AG08395 (cell line): ENCODE measurements around the gene NHP2.

ENCODE experiments used
- DNase-seq: peaks from one replicate; pipeline ENCODE4 v3.0.0; 2012; ENCODE audit warnings: mixed read lengths, low spot score

NHP2 gene

GRCh38 chr5:178114325-178115135 lies 39.2 kb downstream of the NHP2 start:
- DNase-seq: no peak

DNA sequence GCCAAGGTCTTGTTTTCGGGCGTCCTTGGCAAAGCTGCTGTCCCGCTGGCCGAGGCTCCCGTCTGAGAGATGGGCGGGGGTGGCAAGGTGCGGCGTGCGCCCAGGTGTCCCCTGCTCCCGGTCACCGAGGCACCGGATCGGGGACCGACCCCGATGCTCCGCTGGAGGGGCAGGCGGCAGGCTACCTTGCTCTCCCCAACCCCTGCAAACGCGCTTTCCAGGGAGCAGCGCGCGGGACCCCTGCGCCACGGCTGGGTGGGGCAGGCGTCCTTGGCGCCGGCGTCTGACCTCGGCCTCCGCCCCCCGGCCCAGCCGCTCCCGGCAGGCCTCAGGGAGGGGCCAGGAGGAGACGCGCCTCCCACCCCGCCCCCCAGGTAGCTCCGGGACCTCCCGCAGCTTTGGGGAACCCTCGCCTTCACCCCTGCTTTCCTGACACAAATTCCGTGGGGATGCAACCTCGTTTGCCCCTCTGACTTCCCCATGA lies 39.8 kb downstream of the NHP2 start:
- DNase-seq: no peak

DNA sequence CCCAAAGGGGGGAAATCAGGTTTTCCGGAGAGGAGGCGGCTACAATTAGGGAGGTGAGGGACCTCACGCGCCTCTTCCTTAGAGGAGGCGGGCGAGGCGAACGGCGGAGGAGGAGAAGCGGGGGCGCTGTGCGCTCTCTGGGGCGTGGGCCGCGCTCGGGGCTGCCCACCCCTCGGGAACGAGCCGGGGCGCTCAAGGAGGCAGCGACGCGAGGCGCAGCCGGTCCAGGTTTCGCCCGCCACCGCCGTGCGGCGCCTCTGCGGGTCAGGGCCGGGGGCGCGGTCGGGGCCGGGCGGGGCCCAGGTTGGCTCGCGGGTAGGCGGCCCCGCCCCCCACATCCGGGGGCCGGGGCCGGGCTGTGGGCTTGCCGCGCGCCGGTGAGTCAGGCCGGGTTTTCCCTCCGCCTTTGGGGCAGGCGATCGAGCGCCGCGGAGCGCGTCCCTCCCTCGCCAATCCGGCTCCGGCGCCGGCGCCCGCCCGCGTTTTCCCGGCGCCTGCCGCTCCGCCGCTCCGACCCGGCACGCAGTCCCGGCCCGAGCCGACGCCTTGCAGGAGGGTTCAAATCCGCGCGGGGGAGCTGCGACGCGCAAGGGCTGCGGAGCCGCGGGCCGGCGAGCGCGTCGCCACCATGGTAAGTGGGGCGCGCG lies 40.4 kb downstream of the NHP2 start, which contains the start of gene N4BP3:
TSS of gene N4BP3 (plus strand) at position 392 of the 647 bp plus-strand sequence. CDS start 6,052 bp downstream, outside the sequence.
- peak; percentile 55 for DNase-seq

- no peak for DNase-seq
These were observed 41.1 kb downstream of the NHP2 start for GRCh38 chr5:178112545-178112944.

DNA sequence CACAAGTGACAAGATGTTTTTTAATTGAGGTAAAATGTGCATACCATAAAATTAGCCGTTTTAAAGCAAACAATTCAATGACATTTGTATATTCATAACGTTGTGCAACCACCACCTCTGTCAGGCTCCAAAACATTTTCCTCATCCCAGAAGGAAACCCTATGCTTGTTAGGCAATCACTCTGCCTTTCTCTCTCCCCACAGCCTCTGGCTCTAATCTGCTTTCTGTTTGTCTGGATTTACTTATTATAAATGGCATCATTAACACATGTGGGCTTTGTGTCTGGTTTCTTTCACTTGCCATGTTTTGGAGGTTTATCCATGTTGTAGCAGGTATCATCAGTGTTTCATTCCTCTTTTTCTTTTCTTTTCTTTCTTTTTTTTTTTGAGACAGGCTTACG lies 41.8 kb downstream of the NHP2 start:
- peak; percentile 56 for DNase-seq

DNA sequence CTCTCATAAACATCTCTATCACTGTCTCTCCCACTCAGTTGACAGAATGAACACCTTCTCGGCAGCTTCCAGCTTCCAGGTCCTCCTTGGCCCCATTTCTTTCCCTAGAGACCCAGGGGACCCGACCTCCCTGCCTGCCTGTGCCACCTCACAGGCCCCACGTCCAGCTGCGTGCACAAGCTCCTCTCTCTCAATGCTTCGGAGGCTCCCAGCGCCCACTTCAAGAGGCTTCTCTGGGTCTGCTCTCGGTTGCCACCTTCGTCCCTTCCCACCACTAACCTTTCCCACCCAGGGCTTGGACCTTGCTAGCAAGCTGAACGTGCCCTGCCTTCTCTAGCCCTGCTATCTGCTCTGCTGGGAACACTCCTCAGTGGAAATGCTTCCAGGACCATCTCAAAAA lies 43.2 kb downstream of the NHP2 start:
- no peak for DNase-seq

DNA sequence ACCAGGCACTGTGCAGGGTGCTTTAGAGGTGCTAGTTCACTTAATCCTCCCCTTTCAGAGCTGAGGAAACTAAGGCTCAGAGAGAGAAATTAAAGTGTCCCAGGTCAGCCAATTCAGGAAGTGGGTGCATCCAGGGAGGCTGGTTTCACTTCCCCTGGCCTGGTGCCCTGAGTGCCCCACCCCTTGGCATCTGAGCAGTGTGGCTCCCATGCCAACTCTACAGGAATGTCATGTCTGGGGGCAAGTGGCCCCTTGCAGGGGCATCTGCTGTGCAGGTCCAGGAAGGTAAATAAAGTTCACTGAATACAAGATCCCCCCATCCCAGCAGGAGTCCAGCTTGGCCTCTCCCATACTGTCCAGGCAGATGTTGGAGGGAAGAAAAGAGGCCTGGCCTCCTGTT lies 44.7 kb downstream of the NHP2 start:
- no peak for DNase-seq

DNA sequence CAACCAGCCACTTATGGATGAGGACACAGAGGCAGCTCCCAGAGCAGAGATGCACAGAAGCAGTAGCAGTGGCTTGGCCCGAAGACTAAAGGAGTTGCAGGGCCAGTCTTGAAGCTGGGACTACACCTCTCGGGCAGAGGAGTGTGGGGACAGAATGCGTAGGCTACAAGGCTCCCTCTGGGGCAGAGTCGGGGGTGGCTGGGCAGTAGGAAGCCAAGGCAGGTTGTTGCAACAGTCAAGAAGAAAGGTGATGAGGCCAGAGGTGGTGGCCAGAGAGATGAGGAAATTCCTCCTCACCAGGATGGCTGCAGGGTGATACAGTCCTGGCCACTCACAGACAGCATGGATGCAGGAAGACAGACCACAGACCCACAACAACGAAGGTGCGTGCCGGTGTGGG lies 45.2 kb downstream of the NHP2 start:
- no peak for DNase-seq

DNA sequence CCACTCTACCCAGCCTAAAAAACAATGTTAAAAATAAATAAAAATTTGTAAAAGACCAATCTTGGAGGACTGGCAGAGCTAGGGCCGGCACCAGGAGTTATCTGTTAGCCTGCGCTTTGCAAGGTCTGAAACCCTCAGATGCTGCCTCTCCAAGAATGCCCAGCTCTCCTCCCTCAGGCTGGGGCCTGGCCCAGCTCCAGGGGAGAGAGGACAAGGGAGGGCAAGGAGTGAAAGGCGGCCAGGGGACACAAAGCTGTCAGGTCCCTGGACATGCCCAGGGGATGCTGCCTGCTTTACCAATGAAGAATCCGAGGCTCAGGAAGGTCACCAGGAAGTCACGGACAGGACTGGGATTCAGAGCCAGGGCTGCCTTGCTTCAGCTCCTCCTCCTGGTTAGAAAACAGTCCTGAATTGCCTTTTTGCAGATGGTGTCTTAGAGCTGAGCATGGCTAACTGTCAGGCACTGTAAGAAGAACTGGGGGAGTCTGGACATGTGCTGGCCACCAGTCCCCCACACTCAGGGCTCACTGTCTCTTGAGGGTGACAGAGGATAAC lies 45.9 kb downstream of the NHP2 start:
- no peak for DNase-seq

GRCh38 chr5:178106556-178107239 lies 47.0 kb downstream of the NHP2 start:
- no peak for DNase-seq

DNA sequence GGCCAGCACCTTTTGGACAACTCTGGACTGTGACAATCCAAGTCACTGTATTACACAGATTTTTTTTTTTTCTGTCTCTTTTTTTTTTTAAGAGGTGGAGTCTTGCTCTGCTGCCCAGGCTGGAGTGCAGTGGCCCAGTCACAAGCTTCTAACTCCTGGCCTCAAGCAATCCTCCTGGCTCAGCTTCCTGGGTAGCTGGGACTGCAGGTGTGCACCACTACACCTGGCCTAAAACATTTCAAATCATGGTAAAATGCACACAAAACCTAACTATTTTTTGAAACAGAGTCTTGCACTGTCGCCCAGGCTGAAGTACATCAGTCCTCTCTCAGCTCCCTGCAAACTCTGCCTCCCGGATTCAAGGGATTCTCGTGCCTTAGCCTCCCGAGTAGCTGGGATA lies 47.6 kb downstream of the NHP2 start:
- DNase-seq: no peak

- DNase-seq: no peak
These were observed 49.2 kb downstream of the NHP2 start for GRCh38 chr5:178104492-178104891.

GRCh38 chr5:178103612-178104011 lies 50.1 kb downstream of the NHP2 start:
- DNase-seq: no peak
